Measurements from ENCODE around the gene TTC17. TPM values are rescaled to one million over a fixed set of nuclear protein-coding genes. Genes with fewer than 3 reads are reported as not detected.

The TTC17 gene
- total RNA-seq, 3 donors from 2014 or later (not counting 1 experiment from before 2014, with no cell fraction given), result 100 to 129 (median 101) TPM

DNA sequence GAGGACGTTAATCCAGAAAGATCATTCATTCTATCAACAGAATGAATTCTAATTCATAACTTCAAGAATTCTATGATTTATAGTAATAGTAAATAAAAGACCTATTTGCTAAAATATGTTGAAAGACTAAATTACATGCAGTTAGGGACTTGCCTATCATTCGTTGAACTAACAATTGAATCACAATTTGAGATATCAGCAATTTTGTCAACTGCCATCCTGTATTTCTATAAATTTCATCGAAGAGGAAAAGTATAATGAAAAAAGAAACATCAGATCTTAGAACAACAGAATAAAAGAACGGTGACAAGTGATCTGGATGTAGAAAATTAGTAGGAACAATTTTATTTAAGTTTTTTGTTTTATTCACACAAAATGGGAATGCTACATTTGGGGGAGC lies 4.4 kb upstream of the TTC17 start:
- TF ChIP-seq, protein P1, sequence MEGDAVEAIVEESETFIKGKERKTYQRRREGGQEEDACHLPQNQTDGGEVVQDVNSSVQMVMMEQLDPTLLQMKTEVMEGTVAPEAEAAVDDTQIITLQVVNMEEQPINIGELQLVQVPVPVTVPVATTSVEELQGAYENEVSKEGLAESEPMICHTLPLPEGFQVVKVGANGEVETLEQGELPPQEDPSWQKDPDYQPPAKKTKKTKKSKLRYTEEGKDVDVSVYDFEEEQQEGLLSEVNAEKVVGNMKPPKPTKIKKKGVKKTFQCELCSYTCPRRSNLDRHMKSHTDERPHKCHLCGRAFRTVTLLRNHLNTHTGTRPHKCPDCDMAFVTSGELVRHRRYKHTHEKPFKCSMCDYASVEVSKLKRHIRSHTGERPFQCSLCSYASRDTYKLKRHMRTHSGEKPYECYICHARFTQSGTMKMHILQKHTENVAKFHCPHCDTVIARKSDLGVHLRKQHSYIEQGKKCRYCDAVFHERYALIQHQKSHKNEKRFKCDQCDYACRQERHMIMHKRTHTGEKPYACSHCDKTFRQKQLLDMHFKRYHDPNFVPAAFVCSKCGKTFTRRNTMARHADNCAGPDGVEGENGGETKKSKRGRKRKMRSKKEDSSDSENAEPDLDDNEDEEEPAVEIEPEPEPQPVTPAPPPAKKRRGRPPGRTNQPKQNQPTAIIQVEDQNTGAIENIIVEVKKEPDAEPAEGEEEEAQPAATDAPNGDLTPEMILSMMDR (IDR thresholded peaks at IDR 0.05), result no peak
- WGBS (ENCODE audit: insufficient coverage), result no CpG with 5 or more reads among the region's 4 CpGs
- H3K4me1 ChIP-seq (ENCODE audit: control insufficient read depth, insufficient read depth, low read length), result peaks cover 8% of the 10 kb centered on the region
- H3K36me3 Mint-ChIP-seq, result no peaks in the 10 kb centered on the region
- H3K27me3 ChIP-seq (ENCODE audit: control insufficient read depth, insufficient read depth, low read length), result no peaks in the 10 kb centered on the region
- no peak overlapping the region for H3K27ac Mint-ChIP-seq
- H3K27me3 Mint-ChIP-seq (ENCODE audit: low read depth in 2 of 2), result no peaks in the 10 kb centered on the region
- H3K9me3 ChIP-seq (ENCODE audit: control insufficient read depth, insufficient read depth, low read length), result no peaks in the 10 kb centered on the region
- intact Hi-C loops (cut with micrococcal nuclease), result no loop called here
- no peaks in the 10 kb centered on the region for H3K9me3 Mint-ChIP-seq
- H3K4me1 Mint-ChIP-seq, result peaks cover 16% of the 10 kb centered on the region in 2 donors
- no peaks in the 10 kb centered on the region for H3K36me3 ChIP-seq (ENCODE audit: control insufficient read depth, insufficient read depth, low read length)
- H3K4me3 Mint-ChIP-seq, result no peak overlapping the region
- H3K4me3 ChIP-seq (ENCODE audit: low read length), result no peak overlapping the region
- no peak for DNase-seq
- ATAC-seq, result no peak
- H3K27ac ChIP-seq (ENCODE audit: low read length), result no peak overlapping the region

DNA sequence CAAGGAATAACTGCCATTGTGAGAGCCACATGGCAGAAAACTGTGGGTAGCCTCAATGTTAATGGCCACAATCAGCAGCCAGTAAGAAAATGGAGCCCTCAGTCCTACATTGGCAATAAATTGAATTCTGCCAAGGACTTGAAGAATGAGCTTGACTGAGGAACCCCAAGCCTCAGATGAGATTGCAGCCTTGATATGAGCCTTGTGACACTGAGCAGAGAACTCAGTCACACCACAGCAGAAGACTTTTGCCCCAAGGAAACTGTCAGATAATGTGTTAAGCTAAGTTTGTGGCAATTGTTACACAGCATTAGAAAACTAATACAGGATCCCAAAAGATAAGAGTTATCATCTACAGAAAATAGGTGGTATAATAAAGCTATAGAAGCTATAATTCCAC lies 2.4 kb upstream of the TTC17 start:
- TF ChIP-seq, protein P1 (IDR thresholded peaks at IDR 0.05), result no peak

DNA sequence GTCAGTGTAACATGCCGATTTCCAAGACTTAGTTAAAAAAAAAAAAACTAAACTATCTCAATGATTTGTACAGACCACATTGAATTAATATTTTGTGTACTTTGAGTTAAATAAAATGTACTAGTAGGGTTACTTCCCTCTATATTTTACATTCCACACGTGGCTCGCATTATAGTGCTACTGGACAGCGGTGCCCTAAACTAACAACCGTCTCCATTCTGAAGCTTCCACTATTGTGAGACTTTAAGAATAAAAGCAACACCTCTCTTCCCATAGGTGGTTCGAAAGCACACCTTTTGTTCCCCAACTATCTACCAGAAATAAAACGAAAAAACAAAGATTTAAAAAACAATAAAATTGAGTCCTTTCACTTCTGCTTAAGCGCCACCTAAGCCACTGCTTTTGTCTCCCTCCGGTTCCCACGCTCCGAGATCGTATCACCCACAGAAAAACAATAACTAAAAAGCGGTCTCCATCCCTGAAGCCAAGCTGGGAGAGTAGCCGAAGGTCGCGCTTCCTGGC lies 380 bp upstream of the TTC17 start:
- TF ChIP-seq, protein P1 (IDR thresholded peaks at IDR 0.05), result no peak
- no peak for DNase-seq
- Mint-ChIP-seq H3K36me3 (no peaks in the 10 kb centered on the region), H3K4me3 (peak overlapping the region; percentile 99), H3K9me3 (no peaks in the 10 kb centered on the region), H3K27me3 (ENCODE audit: low read depth in 2 of 2) (no peaks in the 10 kb centered on the region), H3K27ac (peak overlapping the region; percentile 96), H3K4me1 (peaks cover 39 to 42% of the 10 kb centered on the region in 2 donors)
- Histone ChIP-seq H3K27me3 (ENCODE audit: control insufficient read depth, insufficient read depth, low read length) (no peaks in the 10 kb centered on the region), H3K4me1 (ENCODE audit: control insufficient read depth, insufficient read depth, low read length) (peaks cover 14% of the 10 kb centered on the region), H3K36me3 (ENCODE audit: control insufficient read depth, insufficient read depth, low read length) (no peaks in the 10 kb centered on the region), H3K4me3 (ENCODE audit: low read length) (peak overlapping the region; percentile 87), H3K9me3 (ENCODE audit: control insufficient read depth, insufficient read depth, low read length) (no peaks in the 10 kb centered on the region), H3K27ac (ENCODE audit: low read length) (peak overlapping the region; percentile 94)
- intact Hi-C loops (cut with micrococcal nuclease), result loop anchor here (1.0 kb wide), 2 partner anchors 46 to 322 kb away; partner anchors contain the start of gene HSD17B12
- 6% methylated on average over 15 of the region's 16 CpGs for WGBS (ENCODE audit: insufficient coverage)
- ATAC-seq, result peak in 1 of 3 donors; percentile 2

More for the DNA sequence above, 2.4 kb upstream of the TTC17 start:
- Mint-ChIP-seq H3K9me3 (no peaks in the 10 kb centered on the region), H3K36me3 (no peaks in the 10 kb centered on the region), H3K27ac (no peak overlapping the region), H3K27me3 (ENCODE audit: low read depth in 2 of 2) (no peaks in the 10 kb centered on the region), H3K4me3 (no peak overlapping the region), H3K4me1 (peaks cover 33 to 34% of the 10 kb centered on the region in 2 donors)
- no peak overlapping the region for H3K4me3 ChIP-seq (ENCODE audit: low read length)
- ATAC-seq, result no peak
- no peak for DNase-seq
- intact Hi-C loops (cut with micrococcal nuclease), result no loop called here
- no peaks in the 10 kb centered on the region for H3K36me3 ChIP-seq (ENCODE audit: control insufficient read depth, insufficient read depth, low read length)
- H3K27me3 ChIP-seq (ENCODE audit: control insufficient read depth, insufficient read depth, low read length), result no peaks in the 10 kb centered on the region
- H3K27ac ChIP-seq (ENCODE audit: low read length), result no peak overlapping the region
- H3K9me3 ChIP-seq (ENCODE audit: control insufficient read depth, insufficient read depth, low read length), result no peaks in the 10 kb centered on the region
- peaks cover 14% of the 10 kb centered on the region for H3K4me1 ChIP-seq (ENCODE audit: control insufficient read depth, insufficient read depth, low read length)

DNA sequence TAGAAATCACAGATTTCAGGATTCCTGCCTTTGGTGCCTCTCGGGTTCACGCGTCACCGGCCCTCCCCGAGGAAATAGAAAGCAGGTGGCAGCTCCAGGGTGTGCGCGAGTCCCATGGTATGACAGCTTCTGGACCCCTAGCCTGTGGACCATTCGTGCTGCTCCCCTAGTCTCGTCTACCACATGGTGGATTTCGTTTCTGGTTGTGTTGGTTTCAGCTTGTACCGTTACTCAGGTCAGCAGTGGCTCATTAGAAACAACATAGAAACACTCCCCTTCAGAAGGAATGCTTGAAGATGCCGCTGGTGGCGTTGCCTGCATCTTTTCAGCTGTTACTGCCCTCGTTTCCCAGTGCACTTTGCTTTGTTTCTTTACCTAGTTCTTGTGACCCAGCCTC lies 700 bp downstream of the TTC17 start:
- ATAC-seq, result peak; percentile 16 to 29 (median 19)
- intact Hi-C loops (cut with micrococcal nuclease), result no loop called here
- peaks cover 14% of the 10 kb centered on the region for H3K4me1 ChIP-seq (ENCODE audit: control insufficient read depth, insufficient read depth, low read length)
- Mint-ChIP-seq H3K4me1 (peaks cover 44 to 49% of the 10 kb centered on the region in 2 donors), H3K27ac (peak overlapping the region; percentile 96), H3K27me3 (ENCODE audit: low read depth in 2 of 2) (no peaks in the 10 kb centered on the region), H3K4me3 (peak overlapping the region; percentile 99), H3K9me3 (no peaks in the 10 kb centered on the region), H3K36me3 (no peaks in the 10 kb centered on the region)
- peak overlapping the region; percentile 94 for H3K27ac ChIP-seq (ENCODE audit: low read length)
- WGBS (ENCODE audit: insufficient coverage), result 0% methylated on average over 14 of the region's 14 CpGs
- H3K9me3 ChIP-seq (ENCODE audit: control insufficient read depth, insufficient read depth, low read length), result no peaks in the 10 kb centered on the region
- TF ChIP-seq, protein P1 (IDR thresholded peaks at IDR 0.05), result no peak
- peak overlapping the region; percentile 87 for H3K4me3 ChIP-seq (ENCODE audit: low read length)
- DNase-seq, result no peak
- H3K27me3 ChIP-seq (ENCODE audit: control insufficient read depth, insufficient read depth, low read length), result no peaks in the 10 kb centered on the region
- H3K36me3 ChIP-seq (ENCODE audit: control insufficient read depth, insufficient read depth, low read length), result no peaks in the 10 kb centered on the region
